HEK293 (cell line): Measurements from ENCODE around the gene KPNA4.

Source experiments
- CTCF ChIA-PET: fragments of 350-600 bp; formaldehyde crosslinking; extraction: SDS; loops from one replicate; lab custom pipeline; 2021; ENCODE audit warnings: antibody characterized with exemption; lab: Yijun Ruan, JAX
- POLR2A ChIA-PET: fragments of 300-600 bp; formaldehyde crosslinking; extraction: SDS; loops from one replicate; lab custom pipeline; 2020; ENCODE audit warnings: antibody characterized with exemption, inconsistent platforms; lab: Yijun Ruan, JAX
- H3K27ac ChIP-seq: fragments of 200-500 bp; sonication (Bioruptor generic); 2 replicates; pipeline ENCODE4 v1.5.1; 2014; ENCODE audit warnings: low read depth, low read length, control low read depth, inconsistent platforms; ENCODE audit errors: extremely low read depth
- H3K36me3 ChIP-seq, 2 experiments: fragments of 200-500 bp in 1 of 2; sonication (Bioruptor generic) in 1 of 2; 1 replicate in 1 of 2; 2 replicates in 1 of 2; pipeline ENCODE4 v1.5.1; 2014 to 2017; ENCODE audit warnings: inconsistent platforms in 2 of 2, low read length in 2 of 2; ENCODE audit not compliant: control insufficient read depth in 2 of 2, insufficient read depth in 1 of 2
- H3K4me1 ChIP-seq: fragments of 200-500 bp; sonication (Bioruptor generic); 2 replicates; pipeline ENCODE4 v1.5.1; 2014; ENCODE audit warnings: mild to moderate bottlenecking, low read length, inconsistent platforms; ENCODE audit not compliant: control insufficient read depth, insufficient read depth
- H3K4me3 ChIP-seq: 2 replicates; pipeline ENCODE4 v1.5.1; 2011; ENCODE audit warnings: low read depth, mild to moderate bottlenecking, control low read depth, low read length, moderate library complexity
- H3K9me3 ChIP-seq: fragments of 200-500 bp; sonication (Bioruptor generic); 2 replicates; pipeline ENCODE4 v1.5.1; 2014; ENCODE audit warnings: low read depth, low read length, inconsistent platforms; ENCODE audit not compliant: control insufficient read depth, insufficient read depth
- BCL11B ChIP-seq: fragments of 450-650 bp; formaldehyde crosslinking; IDR thresholded peaks from 2 replicates; pipeline ENCODE4 v1.5.1; 2016; ENCODE audit warnings: low read depth, missing biosample characterization, missing genetic modification characterization
- EGR2 ChIP-seq: fragments of 450-650 bp; formaldehyde crosslinking; IDR thresholded peaks from 2 replicates; pipeline ENCODE4 v1.5.1; 2016; ENCODE audit warnings: low read depth, missing biosample characterization, missing genetic modification characterization
- GFI1B ChIP-seq: fragments of 450-650 bp; formaldehyde crosslinking; IDR thresholded peaks from 2 replicates; pipeline ENCODE4 v1.5.1; 2016; ENCODE audit warnings: missing biosample characterization, missing genetic modification characterization
- HOXC10 ChIP-seq: sonication (generic); formaldehyde crosslinking; IDR thresholded peaks from 2 replicates; pipeline ENCODE4 v1.8.1; 2023; ENCODE audit warnings: mild to moderate bottlenecking, missing genetic modification reagents
- KLF1 ChIP-seq: fragments of 450-650 bp; formaldehyde crosslinking; IDR thresholded peaks from 2 replicates; pipeline ENCODE4 v1.5.1; 2016; ENCODE audit warnings: missing biosample characterization, missing genetic modification characterization
- MYNN ChIP-seq: fragments of 450-650 bp; formaldehyde crosslinking; IDR thresholded peaks from 2 replicates; pipeline ENCODE4 v1.5.1; 2016; ENCODE audit warnings: missing biosample characterization, missing genetic modification characterization, borderline replicate concordance
- SCRT1 ChIP-seq: fragments of 450-650 bp; formaldehyde crosslinking; IDR thresholded peaks from 2 replicates; pipeline ENCODE4 v1.5.1; 2016; ENCODE audit warnings: missing biosample characterization, missing genetic modification characterization, borderline replicate concordance
- SCRT2 ChIP-seq: fragments of 450-650 bp; formaldehyde crosslinking; IDR thresholded peaks from 2 replicates; pipeline ENCODE4 v1.5.1; 2016; ENCODE audit warnings: missing biosample characterization, missing genetic modification characterization
- ZBTB21 ChIP-seq: fragments of 450-650 bp; formaldehyde crosslinking; IDR thresholded peaks from 2 replicates; pipeline ENCODE4 v1.5.1; 2017; ENCODE audit warnings: missing biosample characterization, missing genetic modification characterization
- ZEB2 ChIP-seq: fragments of 450-650 bp; formaldehyde crosslinking; IDR thresholded peaks from 2 replicates; pipeline ENCODE4 v1.5.1; 2016; ENCODE audit warnings: missing biosample characterization, missing genetic modification characterization
- ZFHX2 ChIP-seq: fragments of 450-650 bp; formaldehyde crosslinking; conservative IDR thresholded peaks from 2 replicates; pipeline ENCODE4 v1.5.1; 2016; ENCODE audit warnings: missing biosample characterization, missing genetic modification characterization
- ZNF132 ChIP-seq: fragments of 450-650 bp; formaldehyde crosslinking; IDR thresholded peaks from 2 replicates; pipeline ENCODE4 v1.5.1; 2017; ENCODE audit warnings: missing biosample characterization, missing genetic modification characterization, borderline replicate concordance
- ZNF138 ChIP-seq: fragments of 450-650 bp; formaldehyde crosslinking; IDR thresholded peaks from 2 replicates; pipeline ENCODE4 v1.5.1; 2016; ENCODE audit warnings: missing biosample characterization, missing genetic modification characterization, borderline replicate concordance
- ZNF169 ChIP-seq: fragments of 450-650 bp; formaldehyde crosslinking; IDR thresholded peaks from 2 replicates; pipeline ENCODE4 v1.5.1; 2016; ENCODE audit warnings: missing biosample characterization, missing genetic modification characterization
- ZNF174 ChIP-seq: fragments of 450-650 bp; formaldehyde crosslinking; IDR thresholded peaks from 2 replicates; pipeline ENCODE4 v1.5.0; 2017; ENCODE audit warnings: missing biosample characterization, mild to moderate bottlenecking, missing genetic modification characterization
- ZNF23 ChIP-seq: fragments of 450-650 bp; formaldehyde crosslinking; IDR thresholded peaks from 2 replicates; pipeline ENCODE4 v1.5.1; 2016; ENCODE audit warnings: missing biosample characterization, missing genetic modification characterization, borderline replicate concordance
- ZNF266 ChIP-seq: fragments of 450-650 bp; formaldehyde crosslinking; IDR thresholded peaks from 2 replicates; pipeline ENCODE4 v1.5.1; 2016; ENCODE audit warnings: missing biosample characterization, missing genetic modification characterization, low read depth
- ZNF280D ChIP-seq: fragments of 450-650 bp; formaldehyde crosslinking; IDR thresholded peaks from 2 replicates; pipeline ENCODE4 v1.5.1; 2016; ENCODE audit warnings: missing biosample characterization, missing genetic modification characterization
- ZNF394 ChIP-seq: fragments of 450-650 bp; formaldehyde crosslinking; IDR thresholded peaks from 2 replicates; pipeline ENCODE4 v1.5.1; 2016; ENCODE audit warnings: missing biosample characterization, missing genetic modification characterization, mild to moderate bottlenecking, moderate library complexity, borderline replicate concordance
- ZNF549 ChIP-seq: fragments of 450-650 bp; IDR thresholded peaks from 2 replicates; pipeline ENCODE4 v1.5.1; 2018; ENCODE audit warnings: missing biosample characterization, missing genetic modification characterization, mild to moderate bottlenecking, inconsistent platforms, moderate library complexity
- ZNF660 ChIP-seq: fragments of 450-650 bp; IDR thresholded peaks from 2 replicates; pipeline ENCODE4 v1.5.1; 2018; ENCODE audit warnings: missing biosample characterization, mild to moderate bottlenecking, missing genetic modification characterization
- ZNF701 ChIP-seq: fragments of 450-650 bp; formaldehyde crosslinking; IDR thresholded peaks from 2 replicates; pipeline ENCODE4 v1.5.1; 2016; ENCODE audit warnings: missing biosample characterization, missing genetic modification characterization
- ZNF837 ChIP-seq: fragments of 450-650 bp; formaldehyde crosslinking; IDR thresholded peaks from 2 replicates; pipeline ENCODE4 v1.5.1; 2016; ENCODE audit warnings: missing biosample characterization, missing genetic modification characterization
- TF ChIP-seq, protein P1 (sequence below): IDR thresholded peaks from 2 replicates; pipeline ENCODE4 v1.6.1; 2011; ENCODE audit warnings: mild to moderate bottlenecking, low read depth, low read length, borderline replicate concordance
- TF ChIP-seq, protein P2 (sequence below): fragments of 450-650 bp; formaldehyde crosslinking; IDR thresholded peaks from 2 replicates; pipeline ENCODE4 v1.5.1; 2016; ENCODE audit warnings: missing biosample characterization, missing genetic modification characterization
- TF ChIP-seq, protein P3 (sequence below): fragments of 450-650 bp; formaldehyde crosslinking; IDR thresholded peaks from 2 replicates; pipeline ENCODE4 v1.5.1; 2016; ENCODE audit warnings: missing biosample characterization, missing genetic modification characterization, low read depth

Gene KPNA4

GRCh38 chr3:160474416-160474838 lies 90.9 kb downstream of the KPNA4 start:
- no peak overlapping the region for H3K27ac ChIP-seq
- ChIA-PET CTCF (interaction anchor here (0.7 kb wide), 1 partner anchor 977 kb away, joined by 3 read pairs; no protein-coding TSS in a partner anchor), POLR2A (no interaction called here)
- no peaks in the 10 kb centered on the region for H3K4me1 ChIP-seq
- H3K36me3 ChIP-seq = no peaks in the 10 kb centered on the region
- no peaks in the 10 kb centered on the region for H3K9me3 ChIP-seq
- no peak overlapping the region for H3K4me3 ChIP-seq
- TF ChIP-seq ZNF660 (tag by site-specific recombination) = no peak
- TF ChIP-seq ZNF266 (tag by site-specific recombination) = no peak
- TF ChIP-seq ZNF138 (tag by site-specific recombination) = no peak
- TF ChIP-seq ZNF169 (tag by site-specific recombination) = no peak
- TF ChIP-seq GFI1B (tag by site-specific recombination) = no peak
- TF ChIP-seq ZNF280D (tag by site-specific recombination) = no peak
- TF ChIP-seq ZNF701 (tag by site-specific recombination) = no peak
- TF ChIP-seq ZNF23 (tag by site-specific recombination) = no peak
- TF ChIP-seq ZNF837 (tag by site-specific recombination) = no peak
- TF ChIP-seq, protein P1, sequence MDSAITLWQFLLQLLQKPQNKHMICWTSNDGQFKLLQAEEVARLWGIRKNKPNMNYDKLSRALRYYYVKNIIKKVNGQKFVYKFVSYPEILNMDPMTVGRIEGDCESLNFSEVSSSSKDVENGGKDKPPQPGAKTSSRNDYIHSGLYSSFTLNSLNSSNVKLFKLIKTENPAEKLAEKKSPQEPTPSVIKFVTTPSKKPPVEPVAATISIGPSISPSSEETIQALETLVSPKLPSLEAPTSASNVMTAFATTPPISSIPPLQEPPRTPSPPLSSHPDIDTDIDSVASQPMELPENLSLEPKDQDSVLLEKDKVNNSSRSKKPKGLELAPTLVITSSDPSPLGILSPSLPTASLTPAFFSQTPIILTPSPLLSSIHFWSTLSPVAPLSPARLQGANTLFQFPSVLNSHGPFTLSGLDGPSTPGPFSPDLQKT = no peak
- no peak for TF ChIP-seq ZBTB21 (tag by site-specific recombination)
- no peak for TF ChIP-seq EGR2 (tag by site-specific recombination)
- TF ChIP-seq ZFHX2 (tag by site-specific recombination) = no peak
- TF ChIP-seq, protein P2, sequence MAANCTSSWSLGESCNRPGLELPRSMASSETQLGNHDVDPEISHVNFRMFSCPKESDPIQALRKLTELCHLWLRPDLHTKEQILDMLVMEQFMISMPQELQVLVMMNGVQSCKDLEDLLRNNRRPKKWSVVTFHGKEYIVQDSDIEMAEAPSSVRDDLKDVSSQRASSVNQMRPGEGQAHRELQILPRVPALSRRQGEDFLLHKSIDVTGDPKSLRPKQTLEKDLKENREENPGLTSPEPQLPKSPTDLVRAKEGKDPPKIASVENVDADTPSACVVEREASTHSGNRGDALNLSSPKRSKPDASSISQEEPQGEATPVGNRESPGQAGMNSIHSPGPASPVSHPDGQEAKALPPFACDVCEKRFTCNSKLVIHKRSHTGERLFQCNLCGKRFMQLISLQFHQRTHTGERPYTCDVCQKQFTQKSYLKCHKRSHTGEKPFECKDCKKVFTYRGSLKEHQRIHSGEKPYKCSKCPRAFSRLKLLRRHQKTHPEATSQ = no peak
- TF ChIP-seq ZNF174 = no peak

GRCh38 chr3:160473978-160474377 lies 91.4 kb downstream of the KPNA4 start:
- Histone ChIP-seq H3K27ac (no peak overlapping the region), H3K4me1 (no peaks in the 10 kb centered on the region), H3K36me3 (no peaks in the 10 kb centered on the region), H3K4me3 (no peak overlapping the region)
- CTCF ChIA-PET = interaction anchor here (0.7 kb wide), 1 partner anchor 978 kb away, joined by 3 read pairs; no protein-coding TSS in a partner anchor
- TF ChIP-seq KLF1 (tag by site-specific recombination) = no peak
- no peak for TF ChIP-seq ZNF132 (tag by site-specific recombination)
- TF ChIP-seq MYNN (tag by site-specific recombination) = no peak
- TF ChIP-seq SCRT1 (tag by site-specific recombination) = no peak
- no peak for TF ChIP-seq SCRT2 (tag by site-specific recombination)
- no peak for TF ChIP-seq ZEB2
- TF ChIP-seq, protein P2 = no peak
- TF ChIP-seq BCL11B (tag by site-specific recombination) = no peak
- TF ChIP-seq HOXC10 (CRISPR knock-in tag) = no peak
- TF ChIP-seq, protein P3, sequence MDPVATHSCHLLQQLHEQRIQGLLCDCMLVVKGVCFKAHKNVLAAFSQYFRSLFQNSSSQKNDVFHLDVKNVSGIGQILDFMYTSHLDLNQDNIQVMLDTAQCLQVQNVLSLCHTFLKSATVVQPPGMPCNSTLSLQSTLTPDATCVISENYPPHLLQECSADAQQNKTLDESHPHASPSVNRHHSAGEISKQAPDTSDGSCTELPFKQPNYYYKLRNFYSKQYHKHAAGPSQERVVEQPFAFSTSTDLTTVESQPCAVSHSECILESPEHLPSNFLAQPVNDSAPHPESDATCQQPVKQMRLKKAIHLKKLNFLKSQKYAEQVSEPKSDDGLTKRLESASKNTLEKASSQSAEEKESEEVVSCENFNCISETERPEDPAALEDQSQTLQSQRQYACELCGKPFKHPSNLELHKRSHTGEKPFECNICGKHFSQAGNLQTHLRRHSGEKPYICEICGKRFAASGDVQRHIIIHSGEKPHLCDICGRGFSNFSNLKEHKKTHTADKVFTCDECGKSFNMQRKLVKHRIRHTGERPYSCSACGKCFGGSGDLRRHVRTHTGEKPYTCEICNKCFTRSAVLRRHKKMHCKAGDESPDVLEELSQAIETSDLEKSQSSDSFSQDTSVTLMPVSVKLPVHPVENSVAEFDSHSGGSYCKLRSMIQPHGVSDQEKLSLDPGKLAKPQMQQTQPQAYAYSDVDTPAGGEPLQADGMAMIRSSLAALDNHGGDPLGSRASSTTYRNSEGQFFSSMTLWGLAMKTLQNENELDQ (tag by site-specific recombination) = no peak
- no peak for TF ChIP-seq ZNF394 (tag by site-specific recombination)
- TF ChIP-seq ZNF549 (tag by site-specific recombination) = no peak
- TF ChIP-seq, all 188 proteins: peak for 0
- POLR2A ChIA-PET = no interaction called here
- H3K9me3 ChIP-seq = no peaks in the 10 kb centered on the region
